VCaP (cell line): ENCODE results near the gene GZMM.

Experiments
- H3K27ac ChIP-seq: fragments of 450-650 bp; 2 replicates; pipeline ENCODE4 v1.5.1; 2017
- TF ChIP-seq, protein P1 (sequence below): fragments of 450-650 bp; conservative IDR thresholded peaks from 2 replicates; pipeline ENCODE4 v1.5.1; 2017; ENCODE audit warnings: mild to moderate bottlenecking, moderate library complexity

GZMM gene

DNA sequence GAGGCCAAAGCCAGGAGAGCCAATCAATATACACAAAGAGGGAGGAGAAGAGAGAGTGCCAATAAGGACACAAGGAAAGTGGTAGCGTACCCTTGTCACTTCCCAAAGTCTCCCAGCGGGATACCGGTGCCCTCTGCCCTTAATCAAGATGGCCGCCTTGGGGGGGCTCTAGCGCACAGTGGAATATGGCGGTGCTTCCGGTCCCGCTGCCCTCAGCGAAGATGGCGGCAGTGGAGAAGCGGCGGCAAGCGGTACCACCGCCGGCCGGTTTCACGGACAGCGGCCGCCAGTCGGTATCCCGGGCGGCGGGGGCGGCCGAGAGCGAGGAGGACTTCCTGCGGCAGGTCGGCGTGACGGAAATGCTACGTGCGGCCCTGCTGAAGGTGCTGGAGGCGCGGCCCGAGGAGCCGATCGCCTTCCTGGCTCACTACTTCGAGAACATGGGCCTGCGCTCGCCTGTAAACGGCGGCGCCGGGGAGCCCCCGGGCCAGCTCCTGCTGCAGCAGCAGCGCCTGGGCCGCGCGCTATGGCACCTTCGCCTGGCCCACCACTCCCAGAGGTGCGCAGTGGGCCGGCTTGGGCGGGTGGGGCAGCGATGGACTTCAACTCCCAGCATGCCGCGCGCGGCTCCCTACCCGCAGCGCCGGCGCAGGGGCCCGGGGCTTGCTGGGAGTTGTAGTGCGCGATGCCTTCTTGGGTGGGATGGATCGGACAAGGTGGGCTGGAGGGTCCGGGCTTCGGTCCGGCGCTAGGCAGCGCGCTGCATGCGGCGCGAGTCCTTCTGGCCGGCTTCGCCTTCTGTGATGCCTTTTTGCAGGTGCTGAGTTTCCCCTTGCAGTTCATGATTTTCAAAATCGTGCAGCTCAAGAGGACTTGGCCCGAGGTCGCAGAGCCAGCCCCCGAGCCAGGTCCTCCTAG is 36.3 kb upstream of the GZMM start, which contains the start of gene TPGS1:
Gene TPGS1, plus strand, starts transcription at position 212 of the 918 bp plus-strand sequence. Its CDS starts 10 bp downstream, at position 222.
- TF ChIP-seq, protein P1, sequence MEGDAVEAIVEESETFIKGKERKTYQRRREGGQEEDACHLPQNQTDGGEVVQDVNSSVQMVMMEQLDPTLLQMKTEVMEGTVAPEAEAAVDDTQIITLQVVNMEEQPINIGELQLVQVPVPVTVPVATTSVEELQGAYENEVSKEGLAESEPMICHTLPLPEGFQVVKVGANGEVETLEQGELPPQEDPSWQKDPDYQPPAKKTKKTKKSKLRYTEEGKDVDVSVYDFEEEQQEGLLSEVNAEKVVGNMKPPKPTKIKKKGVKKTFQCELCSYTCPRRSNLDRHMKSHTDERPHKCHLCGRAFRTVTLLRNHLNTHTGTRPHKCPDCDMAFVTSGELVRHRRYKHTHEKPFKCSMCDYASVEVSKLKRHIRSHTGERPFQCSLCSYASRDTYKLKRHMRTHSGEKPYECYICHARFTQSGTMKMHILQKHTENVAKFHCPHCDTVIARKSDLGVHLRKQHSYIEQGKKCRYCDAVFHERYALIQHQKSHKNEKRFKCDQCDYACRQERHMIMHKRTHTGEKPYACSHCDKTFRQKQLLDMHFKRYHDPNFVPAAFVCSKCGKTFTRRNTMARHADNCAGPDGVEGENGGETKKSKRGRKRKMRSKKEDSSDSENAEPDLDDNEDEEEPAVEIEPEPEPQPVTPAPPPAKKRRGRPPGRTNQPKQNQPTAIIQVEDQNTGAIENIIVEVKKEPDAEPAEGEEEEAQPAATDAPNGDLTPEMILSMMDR = no peak
- H3K27ac ChIP-seq = peak within 1 kb of the TSS; percentile 82

DNA sequence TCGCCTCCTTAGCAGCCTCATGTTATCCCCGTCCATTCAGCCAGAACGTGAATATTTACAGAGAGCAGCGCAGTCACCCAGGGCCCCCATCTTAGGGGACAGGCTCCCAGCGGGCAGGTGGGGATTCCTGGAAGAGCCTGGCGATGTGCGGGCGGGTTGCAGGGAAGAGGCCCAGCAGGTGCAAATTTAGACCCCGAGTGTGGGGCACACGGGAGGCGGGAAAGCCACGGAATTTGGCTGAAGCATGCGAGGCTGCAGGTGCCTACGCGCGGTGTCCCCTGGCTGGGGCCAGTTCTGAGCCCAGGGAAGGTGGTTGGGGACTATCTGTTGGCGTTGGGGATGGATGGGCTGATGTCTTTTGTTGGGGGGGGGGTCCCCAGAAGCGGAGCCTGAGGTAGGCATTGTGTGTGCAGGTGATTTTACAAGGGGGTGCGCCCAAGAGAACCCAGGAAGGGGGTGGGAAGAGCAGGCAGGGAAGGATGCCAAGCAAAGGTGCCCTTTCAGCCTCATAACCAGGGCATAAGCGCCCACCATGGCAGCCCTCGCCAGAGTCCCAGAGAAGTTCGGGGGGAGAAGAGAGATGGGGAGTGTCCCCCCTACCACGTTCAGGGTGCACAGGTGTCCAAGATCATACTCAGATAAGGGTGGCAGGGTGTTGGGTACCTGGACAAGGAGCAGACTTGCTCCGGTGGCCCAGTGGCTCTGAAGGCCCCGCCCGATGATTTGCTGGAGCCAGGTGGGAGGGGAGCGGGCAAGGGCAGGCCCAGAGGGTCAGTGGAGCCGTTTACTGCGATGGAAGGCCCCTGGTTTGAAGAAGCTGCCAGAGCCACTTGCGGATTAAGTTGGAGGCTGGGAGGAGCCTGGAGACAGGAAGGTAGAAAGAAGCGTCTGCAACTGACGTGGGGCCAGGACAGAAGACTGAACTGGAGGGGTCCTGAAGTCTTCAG is 35.4 kb upstream of the GZMM start:
- peak overlapping the region; percentile 82; the same call in 1 of the 2 replicates for H3K27ac ChIP-seq
- TF ChIP-seq, protein P1 = no peak

DNA sequence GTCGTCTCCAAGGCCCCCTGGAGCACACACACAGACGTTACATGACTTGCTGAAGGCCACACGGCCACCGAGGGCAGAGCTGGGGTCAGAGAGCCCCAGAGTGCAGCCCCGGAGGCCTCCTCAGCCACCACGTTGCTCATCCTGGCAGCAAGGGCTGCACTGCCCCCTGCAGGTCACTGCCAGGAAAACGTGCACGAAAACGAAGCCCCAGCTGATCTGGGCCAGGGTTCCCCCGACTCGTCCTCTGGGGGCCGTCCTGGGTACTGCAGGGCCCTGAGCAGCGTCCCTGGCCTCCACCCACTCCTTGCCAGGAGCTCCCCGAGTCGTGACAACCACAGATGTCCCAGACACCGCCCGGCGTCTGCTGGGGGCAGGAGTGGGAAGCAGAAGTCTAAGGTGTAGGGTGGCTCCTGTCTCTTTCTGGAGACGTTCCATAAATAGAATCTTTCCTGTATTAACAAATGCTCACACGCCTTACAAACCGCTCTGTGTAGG is 33.2 kb upstream of the GZMM start:
- TF ChIP-seq, protein P1 = peak; percentile 83
- no peak overlapping the region for H3K27ac ChIP-seq

DNA sequence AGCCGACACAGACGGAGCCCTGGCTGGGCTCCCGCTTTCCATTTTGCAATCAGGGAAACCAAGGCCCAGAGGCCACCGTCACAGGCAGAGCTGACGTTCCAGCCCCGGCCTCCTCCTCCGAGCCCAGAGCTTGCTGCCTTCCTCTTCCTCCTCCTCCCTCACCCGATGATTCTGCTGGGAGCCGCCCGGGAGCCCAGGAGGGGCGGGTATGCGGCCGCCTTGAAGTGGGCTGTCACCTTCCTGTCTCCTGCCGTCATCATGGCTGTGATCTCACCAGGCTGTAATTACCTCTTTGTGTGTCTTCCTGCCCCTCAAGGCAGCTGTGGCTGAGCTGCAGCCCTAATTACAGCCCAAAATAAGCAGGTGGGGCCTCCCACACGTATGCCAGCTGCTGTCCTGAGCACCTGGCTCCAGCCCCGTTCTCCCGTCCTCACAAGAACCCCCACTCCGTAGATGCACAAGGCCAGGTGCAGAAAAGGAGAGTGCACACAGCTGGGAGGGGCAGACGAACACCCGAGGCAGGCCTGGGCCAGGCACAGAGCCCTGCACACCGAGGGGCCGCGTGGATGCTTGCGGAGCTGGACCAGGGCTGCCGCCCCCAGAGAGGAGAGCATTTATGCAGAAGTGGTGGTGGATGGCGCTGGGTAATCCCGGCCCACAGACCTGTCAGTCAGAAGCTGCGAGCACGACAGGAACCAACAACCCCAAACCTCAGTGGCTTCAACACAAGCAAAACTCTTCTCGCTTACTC is 32.6 kb upstream of the GZMM start:
- TF ChIP-seq, protein P1 = no peak
- H3K27ac ChIP-seq = no peak overlapping the region

DNA sequence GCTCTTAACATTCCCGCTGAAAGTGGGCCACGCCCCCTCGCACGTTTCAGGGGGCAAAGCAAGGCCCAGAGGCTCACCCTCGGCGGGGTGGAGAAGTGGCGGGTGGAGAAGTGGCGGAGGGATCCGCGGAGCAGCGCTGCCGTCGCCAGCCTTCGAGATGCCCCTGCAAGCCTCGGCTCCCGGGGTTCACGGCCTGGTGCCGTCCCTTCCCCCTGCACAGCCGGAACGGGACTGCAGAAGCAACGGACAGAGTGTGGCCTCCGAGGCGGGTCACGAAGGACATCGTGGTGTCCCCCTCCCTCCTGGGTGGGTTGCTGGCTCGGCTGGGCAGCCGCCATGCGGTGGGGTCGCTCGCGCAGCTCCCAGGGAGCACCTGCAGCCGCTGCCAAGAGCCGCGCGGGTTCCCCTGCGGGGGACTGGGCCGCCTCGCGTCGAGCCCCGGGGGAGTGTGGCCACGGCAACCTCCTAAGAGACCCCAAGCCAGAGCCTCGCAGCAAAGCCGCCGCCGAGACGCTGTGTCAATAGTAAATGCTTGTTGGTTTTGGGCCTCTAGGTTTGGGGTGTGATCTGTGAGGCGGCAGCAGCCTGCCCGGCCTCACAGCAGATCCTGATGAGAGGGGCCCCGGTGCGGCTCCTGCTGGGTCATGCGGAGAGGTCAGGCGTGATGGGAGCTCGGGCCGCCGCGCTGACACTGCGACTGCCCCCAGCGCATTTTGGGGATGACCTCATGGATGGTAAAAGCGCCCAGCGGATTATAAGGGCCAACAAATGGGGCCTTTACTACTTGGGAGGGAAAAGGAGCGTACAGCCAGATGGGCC is 31.1 kb upstream of the GZMM start:
- TF ChIP-seq, protein P1 = no peak
- no peak overlapping the region for H3K27ac ChIP-seq

DNA sequence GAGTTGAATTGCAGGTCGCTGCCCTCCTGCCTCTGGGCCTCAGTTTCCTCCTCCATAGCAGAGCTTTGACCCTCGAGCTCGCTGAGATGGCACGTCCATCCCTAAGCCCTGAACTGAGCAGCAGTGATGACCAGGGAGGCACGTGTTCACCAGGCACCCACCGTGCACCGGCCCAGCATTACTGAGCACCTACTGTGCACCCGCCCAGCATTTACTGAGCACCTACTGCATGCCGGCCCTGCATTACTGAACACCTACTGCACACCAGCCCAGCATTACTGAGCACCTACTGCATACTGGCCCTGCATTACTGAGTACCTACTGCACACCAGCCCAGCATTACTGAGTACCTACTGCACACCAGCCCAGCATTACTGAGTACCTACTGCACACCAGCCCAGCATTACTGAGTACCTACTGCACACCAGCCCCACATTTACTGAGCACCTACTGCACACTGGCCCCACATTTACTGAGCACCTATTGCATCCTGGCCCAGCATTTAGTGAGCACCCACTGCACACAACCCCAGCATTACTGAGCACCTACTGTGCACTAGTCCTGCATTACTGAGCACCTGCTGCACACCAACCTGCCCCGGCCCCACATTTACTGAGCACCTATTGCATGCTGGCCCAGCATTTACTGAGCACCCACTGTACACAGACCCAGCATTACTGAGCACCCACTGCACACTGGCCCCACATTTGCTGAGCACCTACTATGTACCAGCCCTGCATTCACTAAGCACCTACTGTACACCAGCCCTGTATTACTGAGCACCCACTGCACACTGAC is 30.3 kb upstream of the GZMM start:
- TF ChIP-seq, protein P1 = no peak
- H3K27ac ChIP-seq = no peak overlapping the region
